ENCODE results near the gene LAMA3.
"Not testable (repeated sequence)": the region's sequence is repeated elsewhere in the genome, so short reads cannot be mapped to it uniquely, and the experiment has no call there.

The LAMA3 gene

GRCh38 chr18:23722646-23723045, 33.4 kb downstream of the LAMA3 start:
- DNase-seq (ENCODE audit: low read depth, low spot score): no peak
- no peak overlapping the region for H3K4me3 ChIP-seq (ENCODE audit: low read length)

- no peak overlapping the region for H3K4me3 ChIP-seq (ENCODE audit: low read length)
- DNase-seq (ENCODE audit: low read depth, low spot score): no peak
Measured at GRCh38 chr18:23723121-23723520, 33.9 kb downstream of the LAMA3 start.

- no peak overlapping the region for H3K4me3 ChIP-seq (ENCODE audit: low read length)
- DNase-seq (ENCODE audit: low read depth, low spot score): no peak
Measured at GRCh38 chr18:23724681-23725080, 35.4 kb downstream of the LAMA3 start.

GRCh38 chr18:23725351-23725750, 36.1 kb downstream of the LAMA3 start:
- no peak for DNase-seq (ENCODE audit: low read depth, low spot score)
- H3K4me3 ChIP-seq (ENCODE audit: low read length): no peak overlapping the region

- DNase-seq (ENCODE audit: low read depth, low spot score): no peak
- no peak overlapping the region for H3K4me3 ChIP-seq (ENCODE audit: low read length)
Measured at GRCh38 chr18:23725827-23726661, 36.8 kb downstream of the LAMA3 start.

GRCh38 chr18:23727707-23728493, 38.6 kb downstream of the LAMA3 start:
- no peak for DNase-seq (ENCODE audit: low read depth, low spot score)
- no peak overlapping the region for H3K4me3 ChIP-seq (ENCODE audit: low read length)

- no peak overlapping the region for H3K4me3 ChIP-seq (ENCODE audit: low read length)
Measured at GRCh38 chr18:23730857-23731256, 41.6 kb downstream of the LAMA3 start.

GRCh38 chr18:23731861-23732260, 42.6 kb downstream of the LAMA3 start:
- H3K4me3 ChIP-seq (ENCODE audit: low read length): no peak overlapping the region
- no peak for DNase-seq (ENCODE audit: low read depth, low spot score)

More at GRCh38 chr18:23730857-23731256, 41.6 kb downstream of the LAMA3 start:
- DNase-seq (ENCODE audit: low read depth, low spot score): no peak

- no peak overlapping the region for H3K4me3 ChIP-seq (ENCODE audit: low read length)
- DNase-seq (ENCODE audit: low read depth, low spot score): no peak
Measured at GRCh38 chr18:23732439-23732838, 43.2 kb downstream of the LAMA3 start.

- not testable (repeated sequence) for H3K4me3 ChIP-seq (ENCODE audit: low read length); DNase-seq (ENCODE audit: low read depth, low spot score)
Measured at GRCh38 chr18:23733265-23733664, 44.0 kb downstream of the LAMA3 start.

GRCh38 chr18:23733895-23734294, 44.6 kb downstream of the LAMA3 start:
- DNase-seq (ENCODE audit: low read depth, low spot score): no peak
- H3K4me3 ChIP-seq (ENCODE audit: low read length): no peak overlapping the region

- DNase-seq (ENCODE audit: low read depth, low spot score): no peak
- no peak overlapping the region for H3K4me3 ChIP-seq (ENCODE audit: low read length)
Measured at GRCh38 chr18:23735021-23735464, 45.8 kb downstream of the LAMA3 start.

- no peak for DNase-seq (ENCODE audit: low read depth, low spot score)
- H3K4me3 ChIP-seq (ENCODE audit: low read length): no peak overlapping the region
Measured at GRCh38 chr18:23737578-23737977, 48.3 kb downstream of the LAMA3 start.

- no peak overlapping the region for H3K4me3 ChIP-seq (ENCODE audit: low read length)
- DNase-seq (ENCODE audit: low read depth, low spot score): peak; percentile 72
Measured at GRCh38 chr18:23738151-23738550, 48.9 kb downstream of the LAMA3 start.

GRCh38 chr18:23738575-23738974, 49.3 kb downstream of the LAMA3 start:
- DNase-seq (ENCODE audit: low read depth, low spot score): no peak
- H3K4me3 ChIP-seq (ENCODE audit: low read length): no peak overlapping the region

GRCh38 chr18:23740105-23740830, 51.0 kb downstream of the LAMA3 start:
- no peak overlapping the region for H3K4me3 ChIP-seq (ENCODE audit: low read length)
- no peak for DNase-seq (ENCODE audit: low read depth, low spot score)

GRCh38 chr18:23741967-23742366, 52.7 kb downstream of the LAMA3 start:
- not testable (repeated sequence) for DNase-seq (ENCODE audit: low read depth, low spot score); H3K4me3 ChIP-seq (ENCODE audit: low read length)

- H3K4me3 ChIP-seq (ENCODE audit: low read length): no peak overlapping the region
- no peak for DNase-seq (ENCODE audit: low read depth, low spot score)
Measured at GRCh38 chr18:23743733-23744333, 54.6 kb downstream of the LAMA3 start.

- H3K4me3 ChIP-seq (ENCODE audit: low read length): no peak overlapping the region
- DNase-seq (ENCODE audit: low read depth, low spot score): no peak
Measured at GRCh38 chr18:23745366-23745765, 56.1 kb downstream of the LAMA3 start.

Data from Jurkat, Clone E6-1 (cell line).